SK-N-SH treated with all-trans-retinoic acid at 6 μM for 48 hours (cell line): ENCODE data around the gene BEX1.
"Not testable (repeated sequence)": the region's sequence is repeated elsewhere in the genome, so short reads cannot be mapped to it uniquely, and the experiment has no call there.

Experiments used
- CSDC2 ChIP-seq: fragments of 250-450 bp; sonication (Bioruptor Pico); IDR thresholded peaks from 2 replicates; pipeline ENCODE4 v1.5.0; 2020; ENCODE audit warnings: mild to moderate bottlenecking, moderate library complexity
- GLIS3 ChIP-seq: fragments of 250-450 bp; sonication (Bioruptor Pico); IDR thresholded peaks from 2 replicates; pipeline ENCODE4 v1.5.0; 2020; ENCODE audit warnings: mild to moderate bottlenecking, moderate library complexity
- TOX ChIP-seq: fragments of 250-450 bp; sonication (Bioruptor Pico); IDR thresholded peaks from 2 replicates; pipeline ENCODE4 v1.8.0; 2021; ENCODE audit warnings: mild to moderate bottlenecking, moderate library complexity, borderline replicate concordance
- ZC3H10 ChIP-seq: fragments of 250-450 bp; sonication (Bioruptor Pico); IDR thresholded peaks from 2 replicates; pipeline ENCODE4 v1.5.1; 2021; ENCODE audit warnings: mild to moderate bottlenecking, moderate library complexity
- TF ChIP-seq, protein P1 (sequence below): fragments of 250-450 bp; sonication (Bioruptor Pico); IDR thresholded peaks from 2 replicates; pipeline ENCODE4 v1.8.0; 2021; ENCODE audit warnings: low read depth, mild to moderate bottlenecking, moderate library complexity, borderline replicate concordance

DNA sequence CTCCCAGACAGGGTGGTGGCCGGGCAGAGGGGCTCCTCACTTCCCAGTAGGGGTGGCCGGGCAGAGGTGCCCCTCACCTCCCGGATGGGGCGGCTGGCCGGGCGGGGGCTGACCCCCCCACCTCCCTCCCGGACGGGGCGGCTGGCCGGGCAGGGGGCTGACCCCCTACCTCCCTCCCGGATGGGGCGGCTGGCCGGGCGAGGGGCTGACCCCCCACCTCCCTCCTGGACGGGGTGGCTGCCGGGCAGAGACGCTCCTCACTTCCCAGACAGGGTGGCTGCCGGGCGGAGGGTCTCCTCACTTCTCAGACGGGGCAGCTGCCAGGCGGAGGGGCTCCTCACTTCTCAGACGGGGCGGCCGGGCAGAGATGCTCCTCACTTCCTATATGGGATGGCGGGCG, 40.4 kb upstream of the BEX1 start:
- TF ChIP-seq CSDC2; GLIS3 (CRISPR knock-in tag); TOX (CRISPR knock-in tag); ZC3H10 (CRISPR knock-in tag): not testable (repeated sequence)
- TF ChIP-seq, protein P1, sequence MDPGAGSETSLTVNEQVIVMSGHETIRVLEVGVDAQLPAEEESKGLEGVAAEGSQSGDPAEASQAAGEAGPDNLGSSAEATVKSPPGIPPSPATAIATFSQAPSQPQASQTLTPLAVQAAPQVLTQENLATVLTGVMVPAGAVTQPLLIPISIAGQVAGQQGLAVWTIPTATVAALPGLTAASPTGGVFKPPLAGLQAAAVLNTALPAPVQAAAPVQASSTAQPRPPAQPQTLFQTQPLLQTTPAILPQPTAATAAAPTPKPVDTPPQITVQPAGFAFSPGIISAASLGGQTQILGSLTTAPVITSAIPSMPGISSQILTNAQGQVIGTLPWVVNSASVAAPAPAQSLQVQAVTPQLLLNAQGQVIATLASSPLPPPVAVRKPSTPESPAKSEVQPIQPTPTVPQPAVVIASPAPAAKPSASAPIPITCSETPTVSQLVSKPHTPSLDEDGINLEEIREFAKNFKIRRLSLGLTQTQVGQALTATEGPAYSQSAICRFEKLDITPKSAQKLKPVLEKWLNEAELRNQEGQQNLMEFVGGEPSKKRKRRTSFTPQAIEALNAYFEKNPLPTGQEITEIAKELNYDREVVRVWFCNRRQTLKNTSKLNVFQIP (CRISPR knock-in tag), result not testable (repeated sequence)
